H1 (cell line): ENCODE data around the gene CAPN10. TPM values are rescaled to one million over a fixed set of nuclear protein-coding genes. Genes with fewer than 3 reads are reported as not detected.
A peak's percentile ranks its signal among the peaks of the same experiment; 100 is the strongest.

Experiments used
- CTCF ChIA-PET: fragments of 300-600 bp; sonication (Branson Sonifier 250); formaldehyde crosslinking; loops from one replicate; lab custom pipeline; 2021; ENCODE audit not compliant: partially characterized antibody; lab: Charles Lee
- POLR2A ChIA-PET: fragments of 300-600 bp; sonication (Branson Sonifier 250); formaldehyde crosslinking; loops from one replicate; lab custom pipeline; 2021; ENCODE audit warnings: inconsistent platforms; ENCODE audit not compliant: partially characterized antibody; lab: Charles Lee
- DNase-seq, 2 experiments: peaks; one replicate each; pipeline versions ENCODE4 v3.0.0 to v3.0.0-alpha.2; 2010 to 2022; ENCODE audit warnings: low spot score in 2 of 2, low read depth in 1 of 2, mixed read lengths in 1 of 2
- FAIRE-seq: peaks from 2 replicates; lab custom pipeline; 2011; peaks lifted over from hg19 to GRCh38; lab: Jason Lieb, UNC
- H2AFZ ChIP-seq: 2 replicates; pipeline ENCODE4 v1.8.1; 2012; ENCODE audit warnings: low read length, inconsistent platforms
- H2AK5ac ChIP-seq: 2 replicates; pipeline ENCODE4 v1.6.1; 2013; ENCODE audit warnings: low read depth, low read length
- H2BK120ac ChIP-seq: replicated peaks from 2 replicates; pipeline ENCODE3; 2013; ENCODE audit warnings: low read depth, low read length, inconsistent platforms
- H2BK12ac ChIP-seq: 2 replicates; pipeline ENCODE4 v1.6.1; 2013; ENCODE audit warnings: low read depth, low read length
- H2BK15ac ChIP-seq: 2 replicates; pipeline ENCODE4 v1.6.1; 2013; ENCODE audit warnings: low read length
- H2BK20ac ChIP-seq: 2 replicates; pipeline ENCODE4 v1.6.1; 2013; ENCODE audit warnings: low read length
- H2BK5ac ChIP-seq: 2 replicates; pipeline ENCODE4 v1.6.1; 2013; ENCODE audit warnings: low read depth, low read length
- H3K14ac ChIP-seq: 2 replicates; pipeline ENCODE4 v1.6.1; 2013; ENCODE audit warnings: inconsistent platforms; ENCODE audit not compliant: insufficient read length
- H3K18ac ChIP-seq: 2 replicates; pipeline ENCODE4 v1.6.1; 2013; ENCODE audit warnings: low read length; ENCODE audit errors: extremely low read depth
- H3K23ac ChIP-seq: 2 replicates; pipeline ENCODE4 v1.6.1; 2013; ENCODE audit warnings: inconsistent platforms; ENCODE audit not compliant: insufficient read length
- H3K23me2 ChIP-seq: 2 replicates; pipeline ENCODE4 v1.6.1; 2013; ENCODE audit warnings: low read depth, low read length
- H3K27ac ChIP-seq: 2 replicates; pipeline ENCODE4 v1.6.1; 2011; ENCODE audit warnings: low read depth, low read length, inconsistent platforms
- H3K27me3 ChIP-seq, 4 experiments: replicated peaks in 1 of 4; 1 replicate in 1 of 4; 2 replicates in 3 of 4; pipeline versions ENCODE4 v1.6.1 to v1.8.1; 2011 to 2013; ENCODE audit warnings: low read length in 3 of 4, mild to moderate bottlenecking in 3 of 4, inconsistent platforms in 2 of 4, mixed read lengths in 2 of 4, moderate library complexity in 1 of 4; ENCODE audit not compliant: control insufficient read depth in 3 of 4, insufficient read depth in 3 of 4; ENCODE audit errors: extremely low read depth in 1 of 4
- H3K36me3 ChIP-seq, 4 experiments: 2 replicates each; pipeline versions ENCODE4 v1.6.1 to v1.8.1; 2011 to 2013; ENCODE audit warnings: mild to moderate bottlenecking in 4 of 4, low read length in 3 of 4, moderate library complexity in 2 of 4, control low read depth in 1 of 4, inconsistent platforms in 1 of 4; ENCODE audit not compliant: insufficient read depth in 4 of 4, control insufficient read depth in 2 of 4
- H3K4ac ChIP-seq: replicated peaks from 2 replicates; pipeline ENCODE3; 2013; ENCODE audit warnings: low read length, low read depth, mixed read lengths, inconsistent platforms; ENCODE audit not compliant: insufficient read length
- H3K4me1 ChIP-seq, 4 experiments: replicated peaks in 1 of 4; 1 replicate in 1 of 4; 2 replicates in 3 of 4; pipeline versions ENCODE4 v1.6.1 to v1.8.1; 2011 to 2013; ENCODE audit warnings: low read length in 3 of 4, inconsistent platforms in 2 of 4, mixed read lengths in 1 of 4; ENCODE audit not compliant: insufficient read depth in 4 of 4, control insufficient read depth in 3 of 4
- H3K4me2 ChIP-seq, 2 experiments: 2 replicates each; pipeline versions ENCODE4 v1.6.1 to v1.8.1; 2011 to 2013; ENCODE audit warnings: low read depth in 2 of 2, low read length in 2 of 2, control low read depth in 1 of 2, inconsistent platforms in 1 of 2, mild to moderate bottlenecking in 1 of 2; ENCODE audit not compliant: insufficient read depth in 1 of 2
- H3K4me3 ChIP-seq, 4 experiments: fragments of 200-600, 300-600 bp in 1 of 4; sonication (generic), shearing (Covaris generic), sonication (Bioruptor Twin) in 1 of 4; 2 replicates each; pipeline versions ENCODE4 v1.5.1 to v1.8.1; 2011 to 2016; ENCODE audit warnings: low read length in 4 of 4, low read depth in 3 of 4, control low read depth in 2 of 4, inconsistent platforms in 2 of 4, mild to moderate bottlenecking in 2 of 4, mixed read lengths in 1 of 4, moderate library complexity in 1 of 4; ENCODE audit not compliant: insufficient read depth in 2 of 4; ENCODE audit errors: extremely low read depth in 1 of 4
- H3K56ac ChIP-seq: replicated peaks from 2 replicates; pipeline ENCODE3; 2013; ENCODE audit warnings: low read depth, mild to moderate bottlenecking, mixed read lengths, low read length, inconsistent platforms; ENCODE audit not compliant: insufficient read length
- H3K79me1 ChIP-seq: 2 replicates; pipeline ENCODE4 v1.6.1; 2013; ENCODE audit warnings: low read depth, low read length, control low read depth
- H3K79me2 ChIP-seq, 2 experiments: 2 replicates each; pipeline versions ENCODE4 v1.6.1 to v1.8.1; 2012 to 2013; ENCODE audit warnings: low read length in 2 of 2, mild to moderate bottlenecking in 2 of 2, inconsistent platforms in 1 of 2; ENCODE audit not compliant: insufficient read depth in 2 of 2, control insufficient read depth in 1 of 2
- H3K9ac ChIP-seq, 4 experiments: replicated peaks in 1 of 4; 1 replicate in 1 of 4; 2 replicates in 3 of 4; pipeline versions ENCODE4 v1.6.1 to v1.8.1; 2011 to 2013; ENCODE audit warnings: low read depth in 3 of 4, low read length in 3 of 4, control low read depth in 2 of 4, mild to moderate bottlenecking in 2 of 4, moderate library complexity in 2 of 4, inconsistent platforms in 1 of 4; ENCODE audit errors: extremely low read depth in 1 of 4
- H3K9me3 ChIP-seq, 2 experiments: 2 replicates each; pipeline versions ENCODE4 v1.6.1 to v1.8.1; 2012 to 2013; ENCODE audit warnings: mild to moderate bottlenecking in 2 of 2, moderate library complexity in 2 of 2, control low read depth in 1 of 2, inconsistent platforms in 1 of 2, low read depth in 1 of 2, low read length in 1 of 2, mixed read lengths in 1 of 2; ENCODE audit not compliant: insufficient read depth in 2 of 2
- H4K20me1 ChIP-seq, 2 experiments: replicated peaks in 1 of 2; 2 replicates each; pipeline versions ENCODE3 to v1.8.1; 2011 to 2013; ENCODE audit warnings: inconsistent platforms in 2 of 2, low read length in 2 of 2, mild to moderate bottlenecking in 1 of 2; ENCODE audit not compliant: insufficient read depth in 2 of 2, control insufficient read depth in 1 of 2
- H4K5ac ChIP-seq: 2 replicates; pipeline ENCODE4 v1.6.1; 2013; ENCODE audit warnings: low read length, low read depth, mixed read lengths, inconsistent platforms; ENCODE audit not compliant: insufficient read length
- H4K8ac ChIP-seq: 2 replicates; pipeline ENCODE4 v1.8.0; 2013; ENCODE audit warnings: mild to moderate bottlenecking, moderate library complexity, low read length, inconsistent platforms; ENCODE audit not compliant: insufficient read depth; ENCODE audit errors: extremely low read depth
- H4K91ac ChIP-seq: replicated peaks from 2 replicates; pipeline ENCODE3; 2013; ENCODE audit warnings: low read length, mixed read lengths, inconsistent platforms; ENCODE audit not compliant: insufficient read length
- BACH1 ChIP-seq: IDR thresholded peaks from 2 replicates; pipeline ENCODE4 v1.6.1; 2012; ENCODE audit warnings: low read length, improper control_type of control experiment
- BRCA1 ChIP-seq: IDR thresholded peaks from 2 replicates; pipeline ENCODE4 v1.6.1; 2012; ENCODE audit warnings: low read depth, low read length, improper control_type of control experiment
- CEBPB ChIP-seq: IDR thresholded peaks from 2 replicates; pipeline ENCODE4 v1.6.1; 2012; ENCODE audit warnings: low read depth, low read length
- CREB1 ChIP-seq: IDR thresholded peaks from 2 replicates; pipeline ENCODE4 v1.6.1; 2012; ENCODE audit warnings: inconsistent platforms
- RAD21 ChIP-seq, 2 experiments: IDR thresholded peaks in 1 of 2; conservative IDR thresholded peaks in 1 of 2; 2 replicates each; pipeline ENCODE4 v1.6.1; 2011; ENCODE audit warnings: low read depth in 2 of 2, low read length in 2 of 2, improper control_type of control experiment in 1 of 2, inconsistent platforms in 1 of 2, mild to moderate bottlenecking in 1 of 2, moderate library complexity in 1 of 2
- RFX5 ChIP-seq: IDR thresholded peaks from 2 replicates; pipeline ENCODE4 v1.6.1; 2011; ENCODE audit warnings: low read depth, low read length, improper control_type of control experiment, borderline replicate concordance
- RXRA ChIP-seq: IDR thresholded peaks from 2 replicates; pipeline ENCODE4 v1.6.1; 2011; ENCODE audit warnings: low read depth, mild to moderate bottlenecking, low read length, moderate library complexity; ENCODE audit not compliant: insufficient read depth
- SIN3A ChIP-seq, 2 experiments: IDR thresholded peaks in 1 of 2; conservative IDR thresholded peaks in 1 of 2; 2 replicates each; pipeline ENCODE4 v1.6.1; 2011 to 2012; ENCODE audit warnings: low read length in 2 of 2, improper control_type of control experiment in 1 of 2, low read depth in 1 of 2, mild to moderate bottlenecking in 1 of 2
- SIX5 ChIP-seq: IDR thresholded peaks from 2 replicates; pipeline ENCODE4 v1.6.1; 2011; ENCODE audit warnings: mild to moderate bottlenecking, low read depth, low read length
- TCF12 ChIP-seq: IDR thresholded peaks from 2 replicates; pipeline ENCODE4 v1.6.1; 2011; ENCODE audit warnings: low read depth, mild to moderate bottlenecking, low read length
- YY1 ChIP-seq: IDR thresholded peaks from 2 replicates; pipeline ENCODE4 v1.6.1; 2011; ENCODE audit warnings: low read depth, mild to moderate bottlenecking, low read length
- WGBS, 2 experiments: shearing (Covaris generic) in 1 of 2; methylation state at CpG; one replicate each; pipeline versions ENCODE4 v1.1.6 to v1.1.7; 2013 to 2015; ENCODE audit warnings: low lambda C conversion rate in 2 of 2, mixed read lengths in 2 of 2, inconsistent platforms in 1 of 2, low coverage in 1 of 2, missing lambda C conversion rate in 1 of 2; ENCODE audit not compliant: insufficient replicate concordance in 2 of 2, insufficient coverage in 1 of 2, insufficient read length in 1 of 2; ENCODE audit errors: extremely low coverage in 1 of 2, missing lambda C conversion rate in 1 of 2; 5-methylcytosine and 5-hydroxymethylcytosine counted together
- polyA plus RNA-seq, 7 experiments: library from polyadenylated mRNA; depleted of rRNA in 3 of 7; stranded (reverse) in 5 of 7; unstranded in 2 of 7; fragments of >200 nt in 5 of 7; fragments of 200-250 nt in 2 of 7; gene quantifications; 1 replicate in 5 of 7; 2 replicates in 1 of 7; 4 replicates in 1 of 7; pipeline versions ENCODE4 v1.2.1 to v1.2.3, GENCODE V29; 2011 to 2013; ENCODE audit warnings: missing spikeins in 2 of 7, mixed read lengths in 2 of 7
- total RNA-seq: library from RNA; stranded (reverse); fragmentation: NEBNext Ultra II Directional; extraction: Animal tissue kit (Norgen Biotek cat#: 25700); gene quantifications from 2 replicates; pipeline ENCODE4 v1.2.1, GENCODE V29; 2021
- TF ChIP-seq, protein P1 (sequence below): IDR thresholded peaks from 2 replicates; pipeline ENCODE4 v1.6.1; 2012; ENCODE audit warnings: inconsistent platforms

The CAPN10 gene
- total and polyA plus RNA-seq, 2 of the 8 experiments (the other 6 are each of a cell fraction or from before 2014, with no cell fraction given): 30.7 to 39.8 TPM

DNA sequence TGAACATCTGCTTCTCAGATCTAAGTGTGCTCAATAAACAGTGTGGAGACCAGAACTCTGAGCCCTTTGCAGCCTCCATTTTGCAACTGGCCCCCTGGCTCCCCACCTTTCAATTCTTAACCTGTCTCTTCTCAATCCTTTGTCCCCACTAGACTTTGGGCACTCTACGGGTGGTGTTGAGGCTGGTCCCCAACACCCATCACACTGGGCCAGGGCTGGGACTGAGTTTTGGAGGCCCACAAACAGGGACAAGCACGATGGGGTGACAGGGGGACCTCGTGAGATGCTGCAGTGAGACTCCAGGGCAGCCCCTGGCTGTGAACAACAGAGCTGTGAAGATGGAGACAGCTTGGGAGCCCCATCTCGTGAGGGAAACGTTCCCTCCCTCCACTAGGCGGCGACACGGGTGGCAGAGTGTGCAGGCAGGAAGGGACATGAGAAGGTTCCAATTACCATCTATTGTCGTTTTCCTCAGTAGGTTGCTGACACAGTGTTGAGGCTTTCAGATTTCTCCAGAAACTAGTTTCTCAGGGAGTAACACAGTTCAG, 29.9 kb upstream of the CAPN10 start:
- POLR2A ChIA-PET: interaction anchor here (0.9 kb wide), 1 partner anchor 10 kb away, joined by 4 read pairs; no protein-coding TSS in a partner anchor
- Histone ChIP-seq H2BK5ac (no peak overlapping the region), H3K4me2 (peak overlapping the region; percentile 60 to 77; a peak in 3 of 4 replicates), H3K18ac (no peak overlapping the region), H3K27ac (no peak overlapping the region), H3K9ac (no peak overlapping the region), H2BK120ac (no peak overlapping the region), H3K9me3 (0 out of 4 replicates have a peak, but pooled peaks cover 0 to 3% of the 10 kb centered on the region in 2 experiments), H2AK5ac (no peak overlapping the region), H3K4me1 (peaks cover 0 to 14% (median 9%) of the 10 kb centered on the region in 4 experiments; a peak in 5 of 7 replicates), H3K36me3 (no peaks in the 10 kb centered on the region; a peak in 2 of 8 replicates), H3K27me3 (peaks cover 3 to 33% (median 22%) of the 10 kb centered on the region in 4 experiments), H2BK15ac (no peak overlapping the region), H3K4ac (no peak overlapping the region), H3K56ac (no peak overlapping the region), H4K8ac (no peak overlapping the region), H3K14ac (no peak overlapping the region), H3K4me3 (peak overlapping the region in 1 of 4 experiments; percentile 55; a peak in 2 of 8 replicates), H2BK20ac (no peak overlapping the region), H4K91ac (no peak overlapping the region), H3K23me2 (peaks cover 4% of the 10 kb centered on the region; the same call in 1 of the 2 replicates), H2BK12ac (no peak overlapping the region), H3K79me2 (no peaks in the 10 kb centered on the region), H3K79me1 (0 out of 2 replicates have a peak, but pooled peaks cover 2% of the 10 kb centered on the region), H3K23ac (no peak overlapping the region), H4K20me1 (peaks cover 0 to 4% of the 10 kb centered on the region in 2 experiments), H2AFZ (no peak overlapping the region), H4K5ac (no peak overlapping the region)
- FAIRE-seq: no peak
- peak in 1 of 2 experiments; percentile 79 for DNase-seq
- CTCF ChIA-PET: interaction anchor here (0.9 to 2.4 kb wide), 7 partner anchors 9 to 107 kb away, joined by 3 to 11 read pairs (median 4); partner anchors contain the start of gene CAPN10
- 34% methylated on average over 9 of the region's 9 CpGs; no CpG with 5 or more reads in 1 of the 2 experiments for WGBS, 2 experiments
- TF ChIP-seq CEBPB: no peak
- TF ChIP-seq, protein P1, sequence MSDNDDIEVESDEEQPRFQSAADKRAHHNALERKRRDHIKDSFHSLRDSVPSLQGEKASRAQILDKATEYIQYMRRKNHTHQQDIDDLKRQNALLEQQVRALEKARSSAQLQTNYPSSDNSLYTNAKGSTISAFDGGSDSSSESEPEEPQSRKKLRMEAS: peak; percentile 51; the same call in 1 of the 2 replicates
- no peak for TF ChIP-seq BRCA1
- TF ChIP-seq CREB1: peak; percentile 16; the same call in 1 of the 2 replicates
- TF ChIP-seq RAD21 (IDR thresholded peaks at IDR 0.05 in 1 of 2, conservative IDR thresholded peaks at IDR 0.05 in 1 of 2; ENCODE audit: low read depth in 2 of 2, low read length in 2 of 2): peak; percentile 34 to 51
- no peak for TF ChIP-seq SIX5
- peak; percentile 48; the same call in 1 of the 2 replicates for TF ChIP-seq BACH1
- TF ChIP-seq RXRA: no peak
- TF ChIP-seq RFX5: no peak
- TF ChIP-seq TCF12: no peak
- 0 out of 2 replicates have a peak, but pooled peaks have one; percentile 21 for TF ChIP-seq YY1
- TF ChIP-seq SIN3A (conservative IDR thresholded peaks at IDR 0.05 in 1 of 2, IDR thresholded peaks at IDR 0.05 in 1 of 2; ENCODE audit: low read depth in 1 of 2, low read length in 2 of 2): 0 out of 4 replicates have a peak, but pooled peaks of 1 of the 2 experiments have one; percentile 28
